Measurements from ENCODE around the gene YPEL3. TPM values are rescaled to one million over a fixed set of nuclear protein-coding genes. Genes with fewer than 3 reads are reported as not detected.

The YPEL3 gene
- total and polyA plus RNA-seq, 8 donors, result 18.6 to 134 (median 44.1) TPM

DNA sequence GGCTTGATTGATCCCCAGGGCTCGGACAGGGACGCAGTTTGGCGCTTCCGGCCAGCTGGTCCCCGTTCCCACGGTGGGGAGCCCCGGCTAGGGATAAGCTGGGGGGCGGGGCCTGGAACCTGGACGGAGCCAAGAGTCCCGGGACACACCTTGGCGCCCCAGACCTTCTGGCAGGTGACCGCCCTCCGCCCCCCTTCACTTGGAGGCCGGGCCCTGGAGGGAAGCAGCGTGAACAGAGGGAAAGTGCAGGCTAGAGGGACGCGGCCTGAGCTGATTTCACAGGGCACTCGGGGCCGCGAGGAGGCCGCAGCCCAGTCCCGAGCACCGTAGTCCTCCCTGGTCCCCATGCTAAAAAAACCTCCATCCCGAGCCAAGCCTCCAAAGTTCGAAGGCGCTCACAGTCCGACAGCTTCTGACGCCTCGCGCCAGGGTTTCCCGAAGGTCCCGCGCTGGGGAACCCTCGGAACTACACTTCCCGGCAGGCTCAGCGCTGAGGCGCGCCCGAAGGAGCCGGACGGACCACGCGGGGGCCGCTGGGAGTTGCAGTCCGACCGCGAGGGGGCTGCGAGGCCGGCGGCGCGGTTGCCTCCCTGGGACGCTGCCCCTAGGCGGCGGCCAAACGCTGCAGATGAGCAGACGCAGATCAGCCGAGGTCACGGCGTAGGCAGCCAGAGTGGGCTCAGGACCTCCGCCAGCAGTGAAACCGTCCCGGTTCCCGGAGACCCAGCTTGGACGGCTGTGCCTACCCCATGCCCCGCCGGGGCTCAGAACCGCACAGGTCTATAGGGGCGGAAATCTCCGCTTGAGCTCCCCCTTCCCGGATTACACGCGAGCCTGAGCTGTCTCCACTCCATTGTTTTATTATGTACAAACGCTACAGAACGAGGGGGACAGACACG is 4.3 kb downstream of the YPEL3 start, which contains the start of gene TBX6:
TSS of gene TBX6 (minus strand) at position 451 of the 899 bp plus-strand sequence. CDS start 731 bp downstream, outside the sequence.
- FAIRE-seq, result no peak
- TF ChIP-seq, protein P1, sequence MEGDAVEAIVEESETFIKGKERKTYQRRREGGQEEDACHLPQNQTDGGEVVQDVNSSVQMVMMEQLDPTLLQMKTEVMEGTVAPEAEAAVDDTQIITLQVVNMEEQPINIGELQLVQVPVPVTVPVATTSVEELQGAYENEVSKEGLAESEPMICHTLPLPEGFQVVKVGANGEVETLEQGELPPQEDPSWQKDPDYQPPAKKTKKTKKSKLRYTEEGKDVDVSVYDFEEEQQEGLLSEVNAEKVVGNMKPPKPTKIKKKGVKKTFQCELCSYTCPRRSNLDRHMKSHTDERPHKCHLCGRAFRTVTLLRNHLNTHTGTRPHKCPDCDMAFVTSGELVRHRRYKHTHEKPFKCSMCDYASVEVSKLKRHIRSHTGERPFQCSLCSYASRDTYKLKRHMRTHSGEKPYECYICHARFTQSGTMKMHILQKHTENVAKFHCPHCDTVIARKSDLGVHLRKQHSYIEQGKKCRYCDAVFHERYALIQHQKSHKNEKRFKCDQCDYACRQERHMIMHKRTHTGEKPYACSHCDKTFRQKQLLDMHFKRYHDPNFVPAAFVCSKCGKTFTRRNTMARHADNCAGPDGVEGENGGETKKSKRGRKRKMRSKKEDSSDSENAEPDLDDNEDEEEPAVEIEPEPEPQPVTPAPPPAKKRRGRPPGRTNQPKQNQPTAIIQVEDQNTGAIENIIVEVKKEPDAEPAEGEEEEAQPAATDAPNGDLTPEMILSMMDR (IDR thresholded peaks at IDR 0.05), result peak; percentile 48 to 77 (median 72)

DNA sequence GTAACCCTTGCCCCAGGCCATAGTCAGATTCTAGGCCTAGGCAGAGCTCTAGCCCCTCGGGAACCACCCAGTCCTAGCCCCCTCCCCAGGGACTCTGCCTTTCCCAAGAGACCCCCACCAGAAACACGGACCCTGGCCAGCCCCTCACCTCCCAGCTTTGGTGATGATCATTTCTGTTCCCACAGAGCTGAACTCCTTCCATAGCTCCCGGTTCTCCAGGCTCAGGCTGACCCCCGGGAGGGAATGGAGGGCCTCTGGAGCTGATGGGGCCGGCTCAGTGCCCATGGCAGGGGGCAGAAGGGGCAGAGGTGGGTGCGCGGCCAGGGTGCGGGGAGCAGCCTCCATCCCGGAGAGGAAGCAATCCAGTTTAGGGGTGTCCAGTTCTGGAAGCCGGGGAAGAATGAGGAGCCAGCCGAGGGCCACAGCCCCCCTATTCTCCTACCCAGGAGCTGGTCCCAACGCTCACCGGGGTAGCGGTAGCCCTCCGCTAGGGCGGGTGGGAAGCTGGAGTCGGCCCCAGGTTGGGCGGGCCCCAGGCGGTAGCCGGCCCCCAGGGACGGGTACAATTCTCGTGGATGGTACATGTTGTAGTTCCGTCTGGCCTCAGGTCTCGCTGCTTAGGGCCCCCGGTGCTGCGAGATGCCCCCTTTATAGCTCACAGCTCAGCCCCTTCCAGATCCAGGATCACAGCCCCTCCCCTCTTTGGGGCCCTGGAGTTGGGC is 5.2 kb downstream of the YPEL3 start:
- H3K9me3 ChIP-seq, result no peaks in the 10 kb centered on the region
- peaks cover 0 to 10% (median 0%) of the 10 kb centered on the region in 3 donors for H3K36me3 ChIP-seq
- DNase-seq (peak in 2 of 6 donors; percentile 61 to 69), FAIRE-seq (no peak), ATAC-seq (peak in 2 of 4 donors; percentile 0 to 1)
- TF ChIP-seq, protein P1 (IDR thresholded peaks at IDR 0.05), result no peak
- intact Hi-C loops (cut with DNase I), result no loop called here
- H3K27ac ChIP-seq, result peak overlapping the region; percentile 66 to 85 (median 77)
- H3K4me1 ChIP-seq, result peaks cover 0 to 15% (median 10%) of the 10 kb centered on the region in 3 donors
- no peaks in the 10 kb centered on the region for H3K27me3 ChIP-seq
- peak overlapping the region in 3 of 4 donors; percentile 32 to 54 (median 47) for H3K4me3 ChIP-seq
- WGBS, 2 donors, result 51 to 60% methylated on average over 25 to 26 of the region's 26 CpGs

More for the DNA sequence above, 4.3 kb downstream of the YPEL3 start, which contains the start of gene TBX6:
- intact Hi-C loops (cut with DNase I), result no loop called here
- Histone ChIP-seq H3K27me3 (no peaks in the 10 kb centered on the region), H3K4me1 (peaks cover 0 to 15% (median 10%) of the 10 kb centered on the region in 3 donors), H3K9me3 (no peaks in the 10 kb centered on the region), H3K36me3 (peaks cover 0 to 10% (median 0%) of the 10 kb centered on the region in 3 donors), H3K27ac (peak within 1 kb of the TSS; percentile 66 to 85 (median 77)), H3K4me3 (peak within 1 kb of the TSS; percentile 19 to 54 (median 40))
- peak; percentile 84 to 93 (median 87) for ATAC-seq
- peak; percentile 93 to 97 (median 94) for DNase-seq
- 1% methylated on average over 73 to 76 of the region's 76 CpGs for whole genome bisulfite sequencing, 2 donors

DNA sequence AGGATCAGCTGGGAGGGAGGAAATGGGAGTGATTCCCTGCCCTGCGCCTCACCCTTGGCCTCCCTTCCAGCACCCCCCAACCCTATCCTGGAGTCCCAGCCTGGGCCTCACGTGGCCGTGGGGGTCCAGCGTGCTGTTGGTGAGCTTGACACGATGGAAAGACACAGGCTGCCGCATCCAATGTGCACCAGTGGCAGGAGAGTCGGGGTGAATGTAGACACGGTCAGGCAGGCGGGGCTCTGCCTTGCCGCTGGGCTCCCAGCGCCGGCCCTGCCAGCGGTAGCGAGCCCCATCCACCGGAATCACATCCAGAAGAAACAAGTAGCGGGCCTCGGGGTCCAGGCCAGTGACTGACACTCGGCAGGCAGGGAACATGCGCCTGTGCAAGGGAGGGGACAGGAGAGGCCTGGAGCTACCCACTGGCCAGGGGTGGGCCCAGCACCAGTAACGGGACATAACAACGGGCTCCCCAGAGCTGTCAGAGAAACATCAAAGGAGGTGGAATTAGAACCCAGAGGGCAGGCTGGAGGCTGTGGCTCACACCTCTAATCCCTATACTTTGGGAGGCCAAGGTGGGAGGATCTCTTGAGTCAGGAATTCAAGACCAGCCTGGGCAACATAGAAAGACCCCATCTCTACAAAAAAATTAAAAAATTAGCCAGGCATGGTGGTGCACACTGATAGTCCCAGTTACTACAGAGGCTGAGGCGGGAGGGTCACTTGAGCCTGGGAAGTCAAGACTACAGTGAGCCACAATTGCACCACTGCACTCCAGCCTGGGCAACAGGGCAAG is 7.0 kb downstream of the YPEL3 start:
- ATAC-seq (no peak), FAIRE-seq (no peak), DNase-seq (peak in 1 of 6 donors; percentile 64)
- TF ChIP-seq, protein P1 (IDR thresholded peaks at IDR 0.05), result no peak
- Histone ChIP-seq H3K9me3 (no peaks in the 10 kb centered on the region), H3K36me3 (peaks cover 0 to 14% (median 6%) of the 10 kb centered on the region in 3 donors), H3K4me3 (no peak overlapping the region), H3K27me3 (no peaks in the 10 kb centered on the region), H3K4me1 (peaks cover 0 to 5% (median 0%) of the 10 kb centered on the region in 3 donors), H3K27ac (no peak overlapping the region)
- WGBS, 2 donors, result 88 to 90% methylated on average over 22 of the region's 22 CpGs
- intact Hi-C loops (cut with DNase I), result no loop called here

DNA sequence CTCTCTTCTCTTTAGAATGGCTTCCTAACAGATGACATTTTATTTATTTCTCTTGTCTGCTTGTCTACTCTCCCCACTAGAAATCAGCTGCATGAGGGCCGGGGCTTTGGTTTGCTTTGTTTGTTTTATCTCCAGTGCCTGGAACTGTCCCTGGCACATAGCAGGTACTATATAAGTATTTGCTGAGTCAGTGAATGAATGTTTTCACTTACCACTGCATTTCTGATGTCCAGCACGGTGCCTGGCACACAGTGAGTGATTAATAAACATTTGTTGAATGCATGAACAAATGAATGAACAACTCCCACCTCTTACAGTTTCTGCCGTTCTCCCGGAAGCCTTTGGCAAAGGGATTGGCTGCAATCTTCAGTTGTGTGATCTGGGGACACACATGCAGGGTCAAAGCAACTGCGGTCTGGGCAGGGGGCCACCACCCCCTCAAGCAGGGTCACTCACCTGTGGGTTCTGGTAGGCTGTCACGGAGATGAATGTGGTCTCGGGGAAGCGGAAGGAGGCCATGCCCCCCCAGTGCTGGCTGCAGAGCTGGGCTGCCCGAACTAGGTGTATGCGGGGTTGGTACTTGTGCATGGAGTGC is 7.7 kb downstream of the YPEL3 start:
- no peak for FAIRE-seq
- Histone ChIP-seq H3K4me3 (no peak overlapping the region), H3K9me3 (no peaks in the 10 kb centered on the region), H3K36me3 (peaks cover 4 to 13% (median 10%) of the 10 kb centered on the region in 3 donors), H3K27me3 (no peaks in the 10 kb centered on the region), H3K27ac (no peak overlapping the region), H3K4me1 (peaks cover 0 to 5% (median 0%) of the 10 kb centered on the region in 3 donors)
- TF ChIP-seq, protein P1 (IDR thresholded peaks at IDR 0.05), result no peak
- intact Hi-C loops (cut with DNase I), result no loop called here
- DNase-seq, result peak in 2 of 6 donors; percentile 18 to 33
- WGBS, 2 donors, result 79 to 86% methylated on average over 10 of the region's 10 CpGs
- ATAC-seq, result no peak

All from pancreas (tissue), 10 donors.